IgD-negative memory B cell (primary cell): ENCODE data around the gene TAAR2. TPM values are rescaled to one million over a fixed set of nuclear protein-coding genes. Genes with fewer than 3 reads are reported as not detected.
A peak's percentile ranks its signal among the peaks of the same experiment; 100 is the strongest.
"Not testable (repeated sequence)": the region's sequence is repeated elsewhere in the genome, so short reads cannot be mapped to it uniquely, and the experiment has no call there.

ENCODE experiments used
- H3K27ac Mint-ChIP-seq, 3 donors: one replicate each; pipeline ENCODE4 v1.8.0; 2020 to 2022; ENCODE audit warnings: mild to moderate bottlenecking in 3 of 3, mixed read lengths in 3 of 3, moderate library complexity in 1 of 3
- H3K27me3 Mint-ChIP-seq: one replicate; pipeline ENCODE4 v1.8.0; 2021; ENCODE audit warnings: mixed read lengths
- H3K36me3 Mint-ChIP-seq: one replicate; pipeline ENCODE4 v1.8.0; 2020; ENCODE audit warnings: mild to moderate bottlenecking, mixed read lengths
- H3K4me1 Mint-ChIP-seq, 3 donors: one replicate each; pipeline ENCODE4 v1.8.0; 2020 to 2022; ENCODE audit warnings: mixed read lengths in 3 of 3, mild to moderate bottlenecking in 1 of 3
- H3K4me3 Mint-ChIP-seq, 4 donors: one replicate each; pipeline ENCODE4 v1.8.0; 2020 to 2022; ENCODE audit warnings: mild to moderate bottlenecking in 4 of 4, mixed read lengths in 4 of 4, moderate library complexity in 3 of 4
- H3K9me3 Mint-ChIP-seq, 3 donors: one replicate each; pipeline ENCODE4 v1.8.0; 2020 to 2021; ENCODE audit warnings: mixed read lengths in 3 of 3, mild to moderate bottlenecking in 1 of 3
- polyA plus RNA-seq: library from polyadenylated mRNA; unstranded; fragments of 300-500 nt; fragmentation: Illumina TruSeq; gene quantifications from one replicate; pipeline ENCODE4 v1.2.3, GENCODE V29; 2021

TAAR2 gene
- polyA plus RNA-seq, 1 donor from 2014 or later: not detected

GRCh38 chr6:132637135-132637534, 13.1 kb upstream of the TAAR2 start:
- Mint-ChIP-seq H3K9me3 (peaks cover 2 to 10% (median 5%) of the 10 kb centered on the region in 3 donors), H3K4me1 (peaks cover 3 to 13% (median 6%) of the 10 kb centered on the region in 3 donors)
- not testable (repeated sequence) for H3K4me3 Mint-ChIP-seq, H3K27ac Mint-ChIP-seq, H3K27me3 Mint-ChIP-seq, H3K36me3 Mint-ChIP-seq

GRCh38 chr6:132635906-132636305, 11.8 kb upstream of the TAAR2 start:
- peaks cover 3 to 13% (median 6%) of the 10 kb centered on the region in 3 donors for H3K4me1 Mint-ChIP-seq
- peaks cover 2 to 10% (median 5%) of the 10 kb centered on the region in 3 donors for H3K9me3 Mint-ChIP-seq
- H3K36me3 Mint-ChIP-seq, H3K27me3 Mint-ChIP-seq, H3K4me3 Mint-ChIP-seq: not testable (repeated sequence)
- peak overlapping the region in 1 of 3 donors; percentile 6 for H3K27ac Mint-ChIP-seq

GRCh38 chr6:132635288-132635687, 11.2 kb upstream of the TAAR2 start:
- H3K27me3 Mint-ChIP-seq, H3K4me3 Mint-ChIP-seq, H3K27ac Mint-ChIP-seq, H3K36me3 Mint-ChIP-seq: not testable (repeated sequence)
- H3K4me1 Mint-ChIP-seq: peaks cover 3 to 13% (median 6%) of the 10 kb centered on the region in 3 donors
- H3K9me3 Mint-ChIP-seq: peaks cover 2 to 10% (median 5%) of the 10 kb centered on the region in 3 donors

GRCh38 chr6:132634796-132635195, 10.7 kb upstream of the TAAR2 start:
- Mint-ChIP-seq H3K4me1 (peaks cover 3 to 13% (median 6%) of the 10 kb centered on the region in 3 donors), H3K4me3 (no peak overlapping the region), H3K27ac (no peak overlapping the region), H3K27me3 (peaks cover 8% of the 10 kb centered on the region), H3K36me3 (no peaks in the 10 kb centered on the region), H3K9me3 (peaks cover 2 to 10% (median 5%) of the 10 kb centered on the region in 3 donors)

- Mint-ChIP-seq H3K27me3 (peaks cover 10% of the 10 kb centered on the region), H3K9me3 (peaks cover 2 to 10% (median 5%) of the 10 kb centered on the region in 3 donors), H3K36me3 (no peaks in the 10 kb centered on the region), H3K4me1 (peaks cover 0 to under 1% (median 0%) of the 10 kb centered on the region in 3 donors), H3K27ac (no peak overlapping the region), H3K4me3 (no peak overlapping the region)
Measured at GRCh38 chr6:132633362-132633761, 9.3 kb upstream of the TAAR2 start.

GRCh38 chr6:132623106-132623845, 799 bp downstream of the TAAR2 start:
- Mint-ChIP-seq H3K27ac (no peak overlapping the region), H3K36me3 (no peaks in the 10 kb centered on the region), H3K4me3 (no peak overlapping the region), H3K27me3 (peaks cover 6% of the 10 kb centered on the region), H3K4me1 (no peaks in the 10 kb centered on the region), H3K9me3 (peaks cover 0 to 4% (median 4%) of the 10 kb centered on the region in 3 donors)

- Mint-ChIP-seq H3K27ac (peak overlapping the region in 1 of 3 donors; percentile 22), H3K4me1 (peaks cover 6 to 21% (median 7%) of the 10 kb centered on the region in 3 donors), H3K36me3 (no peaks in the 10 kb centered on the region), H3K27me3 (no peaks in the 10 kb centered on the region), H3K4me3 (peak overlapping the region in 1 of 4 donors; percentile 28), H3K9me3 (no peaks in the 10 kb centered on the region)
Measured at GRCh38 chr6:132616677-132617076, 7.4 kb downstream of the TAAR2 start.

GRCh38 chr6:132614554-132614953, 9.5 kb downstream of the TAAR2 start:
- H3K27ac Mint-ChIP-seq: peak overlapping the region in 1 of 3 donors; percentile 40
- no peaks in the 10 kb centered on the region for H3K9me3 Mint-ChIP-seq
- H3K4me1 Mint-ChIP-seq: peaks cover 6 to 21% (median 7%) of the 10 kb centered on the region in 3 donors
- H3K4me3 Mint-ChIP-seq: peak overlapping the region; percentile 74 to 90 (median 84)
- H3K36me3 Mint-ChIP-seq: no peaks in the 10 kb centered on the region
- H3K27me3 Mint-ChIP-seq: no peaks in the 10 kb centered on the region

GRCh38 chr6:132612449-132613108, 11.5 kb downstream of the TAAR2 start:
- Mint-ChIP-seq H3K9me3 (no peaks in the 10 kb centered on the region), H3K4me1 (peaks cover 6 to 21% (median 7%) of the 10 kb centered on the region in 3 donors), H3K36me3 (no peaks in the 10 kb centered on the region), H3K4me3 (peak overlapping the region in 1 of 4 donors; percentile 22), H3K27ac (no peak overlapping the region), H3K27me3 (no peaks in the 10 kb centered on the region)

- no peak overlapping the region for H3K4me3 Mint-ChIP-seq
- peaks cover 2% of the 10 kb centered on the region for H3K27me3 Mint-ChIP-seq
- H3K9me3 Mint-ChIP-seq: no peaks in the 10 kb centered on the region
- H3K36me3 Mint-ChIP-seq: no peaks in the 10 kb centered on the region
- H3K4me1 Mint-ChIP-seq: peaks cover 6 to 18% (median 6%) of the 10 kb centered on the region in 3 donors
- no peak overlapping the region for H3K27ac Mint-ChIP-seq
Measured at GRCh38 chr6:132611616-132612015, 12.5 kb downstream of the TAAR2 start.

GRCh38 chr6:132607544-132608233, 16.4 kb downstream of the TAAR2 start:
- Mint-ChIP-seq H3K27me3 (peaks cover 2% of the 10 kb centered on the region), H3K9me3 (no peaks in the 10 kb centered on the region), H3K27ac (no peak overlapping the region)

GRCh38 chr6:132604635-132605152, 19.4 kb downstream of the TAAR2 start:
- Mint-ChIP-seq H3K27ac (no peak overlapping the region), H3K4me1 (no peaks in the 10 kb centered on the region), H3K36me3 (no peaks in the 10 kb centered on the region), H3K9me3 (no peaks in the 10 kb centered on the region), H3K27me3 (peaks cover 2% of the 10 kb centered on the region), H3K4me3 (peak overlapping the region in 1 of 4 donors; percentile 51)

More at GRCh38 chr6:132607544-132608233, 16.4 kb downstream of the TAAR2 start:
- Mint-ChIP-seq H3K4me1 (peaks cover 4 to 6% (median 4%) of the 10 kb centered on the region in 3 donors), H3K36me3 (no peaks in the 10 kb centered on the region), H3K4me3 (no peak overlapping the region)

- H3K27ac Mint-ChIP-seq, H3K9me3 Mint-ChIP-seq, H3K4me3 Mint-ChIP-seq, H3K36me3 Mint-ChIP-seq, H3K27me3 Mint-ChIP-seq, H3K4me1 Mint-ChIP-seq: not testable (repeated sequence)
Measured at GRCh38 chr6:132600900-132601299, 23.2 kb downstream of the TAAR2 start.

- H3K27me3 Mint-ChIP-seq: peaks cover 4% of the 10 kb centered on the region
- no peak overlapping the region for H3K27ac Mint-ChIP-seq
- no peaks in the 10 kb centered on the region for H3K9me3 Mint-ChIP-seq
- H3K36me3 Mint-ChIP-seq: no peaks in the 10 kb centered on the region
- no peaks in the 10 kb centered on the region for H3K4me1 Mint-ChIP-seq
- no peak overlapping the region for H3K4me3 Mint-ChIP-seq
Measured at GRCh38 chr6:132598473-132598872, 25.6 kb downstream of the TAAR2 start.

- Mint-ChIP-seq H3K4me3 (no peak overlapping the region), H3K9me3 (no peaks in the 10 kb centered on the region), H3K27me3 (peaks cover 4% of the 10 kb centered on the region), H3K4me1 (peaks cover 0 to 1% (median 0%) of the 10 kb centered on the region in 3 donors), H3K36me3 (no peaks in the 10 kb centered on the region), H3K27ac (no peak overlapping the region)
Measured at GRCh38 chr6:132596201-132596600, 27.9 kb downstream of the TAAR2 start.
